Measurements from ENCODE around the gene TYW1.

TYW1 gene

GRCh38 chr7:66952343-66953043 lies 44.1 kb upstream of the TYW1 start (continued):
- TF ChIP-seq PATZ1 (CRISPR knock-in tag; IDR thresholded peaks at IDR 0.05; ENCODE audit: borderline replicate concordance) = no peak
- no peak for TF ChIP-seq ESRRG (CRISPR knock-in tag; IDR thresholded peaks at IDR 0.05)
- no peak for TF ChIP-seq ZNF70 (CRISPR knock-in tag; IDR thresholded peaks at IDR 0.05)
- TF ChIP-seq RARB (CRISPR knock-in tag; IDR thresholded peaks at IDR 0.05) = no peak
- TF ChIP-seq PPARA (CRISPR knock-in tag; IDR thresholded peaks at IDR 0.05; ENCODE audit: borderline replicate concordance) = no peak

- no peak for TF ChIP-seq ZFP3 (CRISPR knock-in tag; IDR thresholded peaks at IDR 0.05)
- no peak for TF ChIP-seq PATZ1 (CRISPR knock-in tag; IDR thresholded peaks at IDR 0.05; ENCODE audit: borderline replicate concordance)
- TF ChIP-seq CREB5 (CRISPR knock-in tag; IDR thresholded peaks at IDR 0.05; ENCODE audit: low read depth) = no peak
- TF ChIP-seq ZNF8 (CRISPR knock-in tag; IDR thresholded peaks at IDR 0.05) = no peak
- TF ChIP-seq OSR1 (CRISPR knock-in tag; IDR thresholded peaks at IDR 0.05) = no peak
- no peak for TF ChIP-seq ARNTL (CRISPR knock-in tag; IDR thresholded peaks at IDR 0.05; ENCODE audit: borderline replicate concordance, low read depth)
- TF ChIP-seq CSRNP3 (CRISPR knock-in tag; IDR thresholded peaks at IDR 0.05) = no peak
- TF ChIP-seq CSDC2 (CRISPR knock-in tag; IDR thresholded peaks at IDR 0.05) = no peak
- TF ChIP-seq ESRRG (CRISPR knock-in tag; IDR thresholded peaks at IDR 0.05) = no peak
- no peak for TF ChIP-seq BACH2 (CRISPR knock-in tag; IDR thresholded peaks at IDR 0.05; ENCODE audit: borderline replicate concordance)
- TF ChIP-seq ZNF565 (CRISPR knock-in tag; conservative IDR thresholded peaks at IDR 0.05; ENCODE audit: low read depth) = no peak
- TF ChIP-seq ZC3H10 (CRISPR knock-in tag; IDR thresholded peaks at IDR 0.05) = no peak
- ATAC-seq = no peak
Measured at GRCh38 chr7:66953044-66953427, 43.6 kb upstream of the TYW1 start.

- TF ChIP-seq ESRRG (CRISPR knock-in tag; IDR thresholded peaks at IDR 0.05) (no peak), RARB (CRISPR knock-in tag; IDR thresholded peaks at IDR 0.05) (no peak), ISL1 (CRISPR knock-in tag; IDR thresholded peaks at IDR 0.05) (no peak), CSRNP3 (CRISPR knock-in tag; IDR thresholded peaks at IDR 0.05) (no peak), POU6F1 (CRISPR knock-in tag; IDR thresholded peaks at IDR 0.05; ENCODE audit: borderline replicate concordance, low read depth) (no peak), ZNF565 (CRISPR knock-in tag; conservative IDR thresholded peaks at IDR 0.05; ENCODE audit: low read depth) (no peak), ZNF70 (CRISPR knock-in tag; IDR thresholded peaks at IDR 0.05) (no peak), BACH2 (CRISPR knock-in tag; IDR thresholded peaks at IDR 0.05; ENCODE audit: borderline replicate concordance) (no peak)
- no peak for ATAC-seq
Measured at GRCh38 chr7:66957595-66958290, 38.9 kb upstream of the TYW1 start.

Data from SK-N-SH treated with all-trans-retinoic acid at 6 μM for 48 hours (cell line).